GM21619 (cell line): ENCODE data around the gene PLSCR2.
"Not testable (repeated sequence)": the region's sequence is repeated elsewhere in the genome, so short reads cannot be mapped to it uniquely, and the experiment has no call there.

Source experiments
- ATAC-seq: cut with Tn5 transposase; IDR thresholded peaks from one replicate; pipeline ENCODE4 v1.9.1; 2021; ENCODE audit not compliant: unreplicated experiment

The PLSCR2 gene

GRCh38 chr3:146491303-146491702 is 21.9 kb upstream of the PLSCR2 start:
- no peak for ATAC-seq

- ATAC-seq = no peak
Observed at GRCh38 chr3:146485297-146485696, 15.9 kb upstream of the PLSCR2 start.

- no peak for ATAC-seq
Observed at GRCh38 chr3:146476094-146476740, 6.9 kb upstream of the PLSCR2 start.

- not testable (repeated sequence) for ATAC-seq
Observed at GRCh38 chr3:146474976-146475375, 5.6 kb upstream of the PLSCR2 start.

GRCh38 chr3:146473726-146474125 is 4.4 kb upstream of the PLSCR2 start:
- ATAC-seq = no peak

GRCh38 chr3:146472611-146473010 is 3.2 kb upstream of the PLSCR2 start:
- ATAC-seq = no peak

GRCh38 chr3:146471012-146471411 is 1.7 kb upstream of the PLSCR2 start:
- no peak for ATAC-seq

- no peak for ATAC-seq
Observed at GRCh38 chr3:146470425-146470990, 1.1 kb upstream of the PLSCR2 start.

- ATAC-seq = no peak
Observed at GRCh38 chr3:146468671-146469149, 651 bp downstream of the PLSCR2 start.

- ATAC-seq = no peak
Observed at GRCh38 chr3:146468234-146468633, 1.1 kb downstream of the PLSCR2 start.

- no peak for ATAC-seq
Observed at GRCh38 chr3:146466604-146467003, 2.8 kb downstream of the PLSCR2 start.

GRCh38 chr3:146465693-146466465 is 3.5 kb downstream of the PLSCR2 start:
- no peak for ATAC-seq

- no peak for ATAC-seq
Observed at GRCh38 chr3:146464783-146465182, 4.6 kb downstream of the PLSCR2 start.

GRCh38 chr3:146464005-146464595 is 5.3 kb downstream of the PLSCR2 start:
- no peak for ATAC-seq

- no peak for ATAC-seq
Observed at GRCh38 chr3:146454796-146455195, 14.6 kb downstream of the PLSCR2 start.

GRCh38 chr3:146449613-146450012 is 19.7 kb downstream of the PLSCR2 start:
- ATAC-seq = no peak

GRCh38 chr3:146449076-146449475 is 20.3 kb downstream of the PLSCR2 start:
- ATAC-seq = no peak

- no peak for ATAC-seq
Observed at GRCh38 chr3:146446026-146446425, 23.3 kb downstream of the PLSCR2 start.

- ATAC-seq = not testable (repeated sequence)
Observed at GRCh38 chr3:146440310-146440709, 29.1 kb downstream of the PLSCR2 start.

GRCh38 chr3:146432066-146432465 is 37.3 kb downstream of the PLSCR2 start:
- ATAC-seq = no peak

- ATAC-seq = no peak
Observed at GRCh38 chr3:146431240-146431639, 38.1 kb downstream of the PLSCR2 start.

GRCh38 chr3:146425341-146425740 is 44.0 kb downstream of the PLSCR2 start:
- ATAC-seq = no peak
